GM18511 (cell line): ENCODE results near the gene MYOM1.

ENCODE experiments used
- ATAC-seq: cut with Tn5 transposase; IDR thresholded peaks from one replicate; pipeline ENCODE4 v1.9.1; 2021; ENCODE audit warnings: mild to moderate bottlenecking, moderate library complexity; ENCODE audit not compliant: unreplicated experiment

Gene MYOM1

GRCh38 chr18:3250237-3251107, 30.7 kb upstream of the MYOM1 start:
- no peak for ATAC-seq

- no peak for ATAC-seq
Observed at GRCh38 chr18:3248658-3249359, 29.0 kb upstream of the MYOM1 start.

- ATAC-seq, result peak; percentile 2
Observed at GRCh38 chr18:3248062-3248657, 28.4 kb upstream of the MYOM1 start.

GRCh38 chr18:3247240-3248061, 27.7 kb upstream of the MYOM1 start, which contains the start of gene MYL12A:
TSS of gene MYL12A (plus strand) at chr18:3247801. CDS start at chr18:3253248, 5,447 bp downstream.
- peak; percentile 85 for ATAC-seq

DNA sequence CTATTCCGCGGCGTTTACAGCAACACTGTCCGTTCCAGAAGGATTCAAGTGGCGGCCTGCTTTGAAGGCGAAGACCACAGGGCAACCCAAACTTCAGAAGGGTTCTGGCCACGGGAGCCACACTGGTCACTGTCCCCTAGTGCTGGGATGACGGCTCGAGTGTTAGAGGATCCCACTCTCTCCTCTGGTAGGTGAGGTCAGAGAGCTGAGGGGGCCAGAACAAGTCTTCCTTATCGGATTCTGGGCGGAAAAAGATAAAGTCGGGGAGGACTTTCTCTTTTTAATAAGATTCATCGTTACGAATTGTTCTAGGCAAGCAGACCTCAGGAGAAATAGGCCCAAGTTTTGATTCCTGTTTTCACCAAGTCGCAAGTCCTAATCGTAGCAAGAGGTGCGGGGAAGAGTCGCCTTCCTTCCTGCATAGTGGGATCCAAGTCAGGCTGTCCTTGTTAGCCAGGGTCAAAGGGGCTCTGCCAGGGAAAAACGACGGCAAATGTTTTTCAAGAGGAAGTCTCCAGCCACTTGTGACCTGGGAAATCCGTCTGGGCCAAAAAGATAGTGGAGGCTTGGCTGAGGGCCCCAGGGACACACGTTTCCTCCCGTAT, 27.0 kb upstream of the MYOM1 start:
- ATAC-seq, result peak; percentile 2

DNA sequence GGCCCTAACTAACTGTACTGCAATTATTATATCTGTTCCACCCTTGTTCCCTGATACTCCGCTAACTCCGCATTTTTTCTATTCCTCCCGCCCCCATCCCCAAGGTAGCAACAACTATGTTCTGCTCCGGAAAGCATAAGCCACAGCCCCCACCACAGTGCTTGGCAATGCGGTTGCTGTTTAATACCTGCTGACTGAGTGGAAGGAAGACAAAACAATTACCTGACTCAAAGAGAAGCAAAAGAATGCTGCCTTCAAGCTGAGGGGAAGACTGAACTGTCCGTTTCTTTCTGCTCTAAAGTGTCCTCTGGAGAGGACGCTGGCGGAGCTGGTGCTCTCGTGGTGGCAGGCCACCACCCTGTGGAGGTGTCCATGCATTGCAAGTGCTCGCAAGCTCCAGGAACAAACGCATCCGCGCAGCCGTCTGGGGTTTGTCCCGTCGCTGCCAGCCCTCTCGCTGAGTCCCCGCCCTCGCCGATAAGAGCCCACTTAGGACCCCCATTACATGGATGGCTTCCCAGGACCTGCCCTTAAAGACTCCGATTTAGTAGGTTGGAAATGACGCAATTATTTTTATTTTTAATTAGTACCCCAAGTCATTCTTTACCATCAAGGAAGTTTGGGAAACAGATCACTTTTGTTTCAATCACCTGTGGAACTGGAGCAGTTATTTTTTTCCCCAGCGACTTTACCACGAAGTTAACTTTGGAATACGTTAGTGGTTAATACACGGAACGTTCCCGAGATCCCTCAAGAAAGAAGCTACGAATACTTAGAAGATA, 26.3 kb upstream of the MYOM1 start:
- peak; percentile 52 for ATAC-seq

- ATAC-seq, result no peak
Observed at GRCh38 chr18:3245185-3245564, 25.4 kb upstream of the MYOM1 start.

DNA sequence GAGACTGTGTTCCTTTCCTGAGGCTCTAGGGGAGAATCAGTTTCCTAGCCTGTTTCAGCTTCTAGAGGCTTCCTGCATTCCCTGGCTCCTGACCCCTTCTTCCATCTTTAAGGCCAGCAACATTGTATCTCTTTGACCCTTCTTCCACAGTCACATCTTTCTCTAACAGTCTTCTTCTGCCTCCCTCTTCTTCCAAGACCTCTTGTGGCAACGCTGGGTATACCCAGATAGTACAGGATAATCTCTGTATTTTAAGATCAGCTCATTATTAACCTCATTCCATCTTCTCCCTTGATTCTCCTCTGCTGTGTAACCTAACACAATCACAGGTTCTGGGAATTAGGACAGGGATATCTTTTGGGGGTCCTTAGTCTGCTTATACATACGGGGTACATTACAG, 19.0 kb upstream of the MYOM1 start:
- ATAC-seq, result no peak

DNA sequence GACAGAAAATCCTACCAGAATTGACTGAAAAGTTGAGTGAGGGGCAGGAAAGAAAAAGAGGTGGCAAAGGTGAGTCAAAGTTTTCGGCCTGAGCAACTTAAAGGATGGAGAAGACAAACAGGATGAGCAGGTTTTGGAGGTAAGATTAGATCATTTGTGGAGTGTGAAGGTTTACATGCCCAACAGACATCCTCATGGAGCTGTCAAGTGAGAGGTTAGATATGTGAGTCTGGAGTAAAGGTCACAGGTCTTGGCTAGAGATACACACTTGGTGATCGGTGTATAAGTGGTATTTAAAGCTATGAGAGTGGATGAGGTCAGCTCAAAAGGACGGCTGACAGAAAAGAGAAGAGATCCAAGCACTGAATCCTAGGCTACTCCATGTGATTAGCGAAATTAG, 16.7 kb upstream of the MYOM1 start:
- no peak for ATAC-seq

DNA sequence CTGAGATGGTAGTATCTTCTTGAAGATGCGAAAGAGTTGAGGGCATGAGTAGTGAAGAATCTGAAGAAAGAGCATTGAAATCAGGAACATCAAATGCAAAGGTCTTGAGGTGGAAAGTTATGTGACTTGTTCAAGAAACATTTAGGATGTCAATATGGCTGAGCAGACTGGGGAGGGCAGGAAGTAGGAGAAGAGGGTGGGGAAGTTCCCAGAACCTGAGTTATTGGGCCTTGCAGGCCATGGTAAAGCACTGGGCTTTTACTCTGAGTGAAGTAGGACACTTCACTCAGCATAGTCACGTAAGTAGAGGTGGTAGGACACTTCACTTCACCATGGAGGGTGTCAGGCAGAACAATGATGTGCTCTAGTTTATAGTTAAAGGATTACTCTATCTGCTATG, 16.1 kb upstream of the MYOM1 start:
- ATAC-seq, result no peak

DNA sequence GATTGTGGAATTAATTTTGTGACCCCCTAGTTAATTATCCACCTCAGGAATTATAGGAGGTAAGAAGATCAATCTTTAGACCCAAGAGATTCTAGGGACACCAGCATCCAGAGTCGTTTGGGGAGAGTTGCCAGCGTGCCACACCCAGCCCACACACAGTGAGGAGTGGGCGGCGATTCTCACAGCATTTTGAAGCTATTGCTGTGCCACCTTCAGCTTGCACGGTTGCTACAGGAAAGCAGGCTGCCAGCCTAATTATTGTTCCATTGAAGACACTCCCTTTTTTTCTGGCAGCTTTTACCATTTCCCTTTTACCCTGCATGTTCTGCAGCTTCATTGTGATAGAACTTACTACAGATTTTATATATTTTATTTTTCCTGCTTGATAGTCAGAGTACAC, 14.7 kb upstream of the MYOM1 start:
- ATAC-seq, result no peak

GRCh38 chr18:3233433-3234168, 13.8 kb upstream of the MYOM1 start:
- no peak for ATAC-seq

GRCh38 chr18:3233004-3233403, 13.2 kb upstream of the MYOM1 start:
- no peak for ATAC-seq

- ATAC-seq, result no peak
Observed at GRCh38 chr18:3230401-3231334, 10.9 kb upstream of the MYOM1 start.

DNA sequence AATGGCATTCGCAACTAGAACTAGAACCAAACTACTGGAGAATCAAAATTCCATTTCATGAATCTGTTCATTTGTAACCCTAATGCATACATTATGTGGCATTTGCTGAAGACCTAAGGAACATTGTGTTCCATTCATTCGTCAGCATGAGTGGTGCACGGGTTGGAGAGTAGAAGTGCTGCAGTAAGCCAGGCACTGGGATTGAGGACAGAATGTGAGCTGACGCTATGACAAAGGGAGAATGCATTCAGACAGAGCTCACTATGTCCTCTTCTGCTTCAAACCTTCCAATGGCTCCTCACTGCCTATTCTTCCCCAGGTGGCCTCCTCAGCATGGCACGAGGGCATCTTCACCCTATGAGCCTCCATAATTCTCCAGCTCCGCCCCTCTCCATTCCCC, 6.3 kb upstream of the MYOM1 start:
- no peak for ATAC-seq

DNA sequence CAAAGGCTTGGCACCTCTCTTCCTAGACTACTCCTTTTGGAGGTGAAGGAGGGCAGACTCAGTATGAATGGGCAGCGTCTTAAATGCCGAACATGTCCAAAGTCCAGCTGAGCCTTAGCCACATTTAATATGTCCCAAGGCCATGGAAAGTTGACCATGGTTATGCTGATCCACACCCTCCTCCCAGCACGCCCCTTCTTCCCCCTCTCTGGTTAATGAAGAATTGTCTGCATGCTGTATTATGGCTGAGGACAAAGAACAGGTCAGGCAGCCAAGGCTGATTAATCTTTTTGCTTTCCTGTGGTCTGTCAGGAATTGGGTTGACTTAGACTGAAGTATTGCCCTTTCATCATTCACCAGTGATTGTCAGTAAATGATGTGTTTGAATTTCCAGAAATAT, 5.8 kb upstream of the MYOM1 start:
- no peak for ATAC-seq

DNA sequence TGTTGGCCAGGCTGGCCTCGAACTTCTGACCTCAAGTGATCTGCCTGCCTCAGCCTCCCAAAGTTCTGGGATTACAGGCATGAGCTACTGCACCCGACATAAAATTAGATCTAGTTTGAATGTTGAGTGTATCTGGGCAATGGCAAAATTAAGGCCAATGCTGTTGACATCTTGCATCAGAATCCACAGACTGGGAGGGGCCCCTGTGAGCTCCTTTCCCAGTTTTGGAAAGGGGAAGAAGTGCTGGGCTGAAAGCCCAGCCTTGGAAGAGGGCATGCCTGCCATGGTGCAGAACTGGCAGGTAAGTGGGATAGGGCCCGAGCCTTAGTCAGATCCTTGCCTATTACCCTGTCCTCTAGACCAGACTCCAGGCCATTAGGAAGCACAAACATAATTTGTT, 4.5 kb upstream of the MYOM1 start:
- no peak for ATAC-seq

DNA sequence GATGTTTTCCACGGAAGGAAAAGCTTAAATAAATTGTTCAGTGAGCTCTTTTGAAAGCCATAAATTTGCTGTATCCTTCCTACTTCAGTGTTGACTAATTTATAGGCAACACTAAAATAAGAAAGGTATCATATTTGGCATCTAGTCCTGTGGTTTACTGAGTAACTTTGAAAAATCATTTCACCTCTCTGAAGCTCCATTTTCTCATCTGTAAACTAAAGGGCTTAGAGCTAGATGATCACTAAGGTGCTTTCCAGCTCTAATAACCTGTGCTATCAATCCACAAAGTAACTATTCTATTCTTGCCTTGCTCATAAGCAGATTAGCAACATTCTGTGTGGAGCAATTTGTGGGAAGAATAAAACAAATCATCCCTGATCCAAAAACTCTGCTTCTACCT, 3.6 kb upstream of the MYOM1 start:
- ATAC-seq, result no peak
